Activated CD4-positive, alpha-beta T cell treated with anti-CD3 and anti-CD28 coated beads, Interleukin-2, Interleukin-4, amounts not matched to agents 100 ng/mL and 50 ng/mL, durations not matched to agents 16 hours and 8 hours (primary cell): ENCODE measurements around the gene DMXL1.
A peak's percentile ranks its signal among the peaks of the same experiment; 100 is the strongest.

Source experiments
- DNase-seq: peaks from one replicate; pipeline ENCODE4 v3.0.0-alpha.2; 2020; ENCODE audit warnings: low spot score

Gene DMXL1, protein sequence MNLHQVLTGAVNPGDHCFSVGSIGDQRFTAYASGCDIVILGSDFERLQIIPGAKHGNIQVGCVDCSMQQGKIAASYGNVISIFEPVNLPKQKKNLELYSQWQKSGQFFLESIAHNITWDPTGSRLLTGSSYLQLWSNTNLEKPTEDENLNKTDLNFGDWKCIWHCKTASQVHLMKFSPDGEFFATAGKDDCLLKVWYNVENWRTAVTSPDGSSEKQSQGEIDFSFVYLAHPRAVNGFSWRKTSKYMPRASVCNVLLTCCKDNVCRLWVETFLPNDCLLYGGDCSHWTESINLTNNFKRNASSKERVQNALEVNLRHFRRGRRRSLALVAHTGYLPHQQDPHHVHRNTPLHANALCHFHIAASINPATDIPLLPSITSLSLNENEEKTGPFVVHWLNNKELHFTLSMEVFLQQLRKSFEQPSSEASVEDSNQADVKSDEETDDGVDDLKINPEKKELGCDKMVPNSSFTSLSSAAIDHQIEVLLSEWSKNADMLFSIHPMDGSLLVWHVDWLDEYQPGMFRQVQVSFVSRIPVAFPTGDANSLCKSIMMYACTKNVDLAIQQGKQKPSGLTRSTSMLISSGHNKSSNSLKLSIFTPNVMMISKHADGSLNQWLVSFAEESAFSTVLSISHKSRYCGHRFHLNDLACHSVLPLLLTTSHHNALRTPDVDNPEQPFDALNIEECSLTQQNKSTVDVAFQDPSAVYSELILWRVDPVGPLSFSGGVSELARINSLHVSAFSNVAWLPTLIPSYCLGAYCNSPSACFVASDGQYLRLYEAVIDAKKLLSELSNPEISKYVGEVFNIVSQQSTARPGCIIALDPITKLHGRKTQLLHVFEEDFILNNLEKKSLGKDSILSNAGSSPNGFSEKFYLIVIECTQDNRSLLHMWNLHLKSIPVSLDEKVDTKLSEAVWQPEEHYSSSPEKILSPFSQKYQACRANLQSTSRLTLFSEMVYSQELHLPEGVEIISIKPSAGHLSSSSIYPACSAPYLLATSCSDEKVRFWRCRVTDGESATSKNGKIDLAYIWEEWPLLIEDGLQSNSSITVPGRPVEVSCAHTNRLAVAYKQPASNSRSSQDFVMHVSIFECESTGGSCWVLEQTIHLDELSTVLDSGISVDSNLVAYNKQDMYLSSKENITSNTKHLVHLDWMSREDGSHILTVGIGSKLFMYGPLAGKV (N-terminal part only)

GRCh38 chr5:119070828-119071560 is at the start of gene DMXL1:
DMXL1 (plus strand) TSS chr5:119071087; CDS start chr5:119071570, 483 bp downstream.
- DNase-seq = peak; percentile 99

DNA sequence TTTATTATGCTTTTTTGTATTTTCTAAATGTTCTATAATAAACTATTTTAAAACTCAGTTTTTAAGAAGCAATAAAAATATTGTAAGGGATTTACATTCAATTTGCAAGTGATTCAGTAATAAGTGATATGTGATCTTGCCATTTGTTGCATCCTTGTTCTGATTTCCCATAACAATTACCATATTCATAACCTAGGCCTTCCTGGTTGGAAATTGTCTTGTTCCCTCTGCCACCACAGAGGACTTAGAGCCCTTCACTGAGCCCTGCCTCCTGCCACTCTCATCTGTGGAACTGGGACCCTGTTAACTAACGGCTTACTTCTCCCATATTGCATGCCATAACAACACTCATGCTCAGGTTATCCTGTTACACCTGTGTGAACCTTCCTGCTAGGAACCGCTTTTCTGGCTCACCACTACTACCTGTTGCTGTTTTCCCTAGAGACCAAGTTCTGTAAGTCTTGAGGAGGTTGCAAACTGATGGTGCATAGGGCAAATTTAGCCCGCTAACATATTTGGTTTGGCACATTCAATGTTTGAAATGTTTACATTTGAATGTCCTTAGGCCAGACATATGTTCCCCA is 49.6 kb upstream of the DMXL1 start:
- DNase-seq = no peak

DNA sequence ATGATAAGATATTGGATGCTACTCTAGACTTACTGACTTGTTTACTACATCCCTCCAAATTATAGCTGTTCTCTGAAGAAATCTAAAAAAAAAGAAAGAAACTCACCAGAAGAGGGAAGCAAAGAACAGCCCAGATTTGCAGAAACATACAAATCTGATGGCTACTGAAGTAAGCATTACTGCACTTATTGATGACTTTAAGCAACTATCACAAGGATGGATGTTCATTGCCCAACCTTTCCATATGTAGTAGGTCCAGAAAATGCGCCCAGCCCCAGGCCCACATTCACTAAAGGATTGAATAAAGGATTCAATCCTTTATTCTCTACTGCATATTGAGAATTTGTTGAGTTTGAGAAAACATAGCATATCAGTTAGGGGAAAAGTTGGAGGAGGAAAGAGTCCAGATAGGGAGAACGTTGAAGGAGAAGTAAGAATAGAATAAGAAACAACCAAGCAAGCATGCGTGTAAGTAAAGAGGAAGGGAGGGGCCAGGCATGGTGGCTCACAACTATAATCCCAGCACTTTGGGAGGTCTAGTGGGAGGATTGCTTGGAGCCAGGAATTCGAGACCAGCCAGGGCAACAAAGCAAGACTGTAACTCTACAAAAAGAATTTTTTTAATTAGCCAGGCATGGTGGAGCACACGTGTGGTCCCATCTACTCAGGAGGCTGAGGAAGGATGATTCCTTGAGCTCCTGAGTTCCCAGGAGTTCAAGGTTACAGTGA is 48.7 kb upstream of the DMXL1 start:
- peak; percentile 15 for DNase-seq

GRCh38 chr5:119022773-119023172 is 48.1 kb upstream of the DMXL1 start:
- no peak for DNase-seq

GRCh38 chr5:119028575-119028974 is 42.3 kb upstream of the DMXL1 start:
- DNase-seq = no peak

DNA sequence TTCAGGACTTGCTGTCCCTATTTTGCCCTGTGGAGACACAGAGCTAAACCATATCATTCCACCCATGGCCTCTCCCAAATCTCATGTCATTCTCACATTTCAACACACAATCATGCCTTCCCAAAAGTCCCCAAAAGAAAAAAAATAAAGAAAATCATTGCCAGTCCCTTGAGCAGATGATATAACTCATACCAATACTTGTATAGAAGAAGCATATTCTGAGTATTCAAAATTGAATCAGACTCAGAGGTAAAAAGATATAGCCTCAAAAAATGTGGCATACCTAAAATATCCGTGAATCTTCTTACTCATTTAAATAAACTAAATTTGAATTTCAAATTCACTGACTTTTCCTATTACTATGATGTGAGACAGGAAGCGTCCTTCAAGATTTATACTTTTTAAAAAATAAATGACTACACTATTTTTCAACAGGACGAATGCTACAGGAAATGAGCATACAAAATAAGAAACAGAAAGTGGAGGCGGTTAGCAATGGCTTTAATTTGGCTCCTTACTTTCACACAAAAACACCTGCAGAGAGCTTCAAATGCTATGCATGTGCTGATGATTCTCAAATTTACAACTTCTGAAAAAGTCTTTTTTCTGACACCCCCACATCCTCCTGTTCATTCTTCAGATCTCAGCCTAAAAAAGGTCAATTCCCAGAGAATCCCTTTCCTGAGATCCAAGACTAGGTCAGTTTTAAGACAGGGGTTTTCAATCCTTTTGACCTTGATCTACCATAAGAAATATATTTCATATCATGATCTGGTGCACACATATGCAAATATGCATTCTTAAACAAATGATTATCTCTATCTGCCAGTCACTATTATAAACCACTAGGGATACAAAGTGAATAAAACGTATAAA is 39.6 kb upstream of the DMXL1 start:
- DNase-seq = peak; percentile 63

GRCh38 chr5:119031905-119032304 is 39.0 kb upstream of the DMXL1 start:
- DNase-seq = peak; percentile 49

- DNase-seq = no peak
Measured at GRCh38 chr5:119032656-119033055, 38.2 kb upstream of the DMXL1 start.

DNA sequence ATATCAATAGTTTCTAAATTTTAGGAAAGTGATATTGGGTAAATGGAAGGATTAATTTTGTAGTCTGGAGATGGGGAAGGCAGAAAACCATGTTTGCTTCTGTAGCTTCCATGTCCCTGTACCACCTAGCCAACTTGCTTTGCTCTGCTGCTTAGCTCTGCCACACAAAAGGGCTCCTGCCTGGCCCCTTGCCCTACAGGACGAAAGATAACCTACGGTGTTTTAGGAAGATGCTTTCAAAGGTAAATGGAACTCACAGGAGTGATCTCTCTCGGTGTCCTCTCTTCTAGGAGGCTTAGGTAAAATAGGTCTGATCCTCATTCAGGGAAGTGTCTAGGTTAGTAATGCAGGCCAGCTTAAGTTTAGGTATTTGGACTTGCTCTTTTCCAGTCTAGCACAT is 37.8 kb upstream of the DMXL1 start:
- DNase-seq = no peak

- peak; percentile 58 for DNase-seq
Measured at GRCh38 chr5:119036101-119036762, 34.7 kb upstream of the DMXL1 start.

GRCh38 chr5:119037496-119038215 is 33.2 kb upstream of the DMXL1 start:
- DNase-seq = no peak

DNA sequence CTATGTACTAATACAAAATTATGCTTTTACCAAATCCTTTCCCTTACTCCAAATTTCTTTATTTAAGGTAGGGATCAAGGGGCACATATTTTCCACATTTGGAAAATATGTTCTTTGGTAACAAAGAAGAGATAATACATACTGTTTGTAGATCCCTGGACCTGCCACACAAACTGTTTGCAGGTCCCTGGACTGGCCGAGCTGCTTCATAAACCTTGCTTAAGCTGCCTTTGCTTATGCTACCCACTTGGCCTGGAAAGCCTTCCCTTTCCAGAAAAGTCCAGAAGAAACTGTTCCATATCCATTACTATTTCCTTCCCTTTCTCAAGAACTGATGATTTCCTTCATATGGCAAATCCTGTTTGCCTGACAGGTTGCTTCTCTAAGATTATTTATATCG is 22.6 kb upstream of the DMXL1 start:
- no peak for DNase-seq

DNA sequence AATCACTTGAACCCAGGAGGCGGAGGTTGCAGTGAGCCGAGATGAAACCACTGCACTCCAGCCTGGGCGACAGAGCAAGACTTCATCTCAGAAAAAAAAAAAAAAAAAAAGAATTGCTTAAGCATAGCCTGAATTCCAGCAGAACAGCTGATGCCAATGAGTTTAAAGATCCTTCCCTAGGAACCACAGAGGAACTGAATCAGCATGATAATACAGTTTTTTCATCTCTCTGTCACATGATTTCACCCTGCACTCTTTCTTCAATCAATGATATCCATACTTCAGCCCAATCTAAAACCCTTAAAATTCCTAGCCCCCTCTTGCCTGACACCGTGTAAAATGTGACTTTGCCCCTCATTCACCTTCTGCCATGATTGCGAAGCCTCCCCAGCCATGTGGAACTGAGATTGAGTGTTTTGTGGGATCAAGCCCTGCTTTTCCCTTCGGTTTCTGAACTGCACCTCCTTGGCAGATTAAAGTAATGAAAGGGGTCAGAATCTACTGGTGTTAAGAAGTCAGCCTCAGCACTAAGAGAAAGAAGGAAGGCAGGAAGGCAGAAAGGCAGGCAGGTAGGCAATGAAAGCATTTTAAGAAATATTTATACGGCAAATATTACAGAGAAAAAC is 20.9 kb upstream of the DMXL1 start:
- no peak for DNase-seq

- DNase-seq = no peak
Measured at GRCh38 chr5:119054101-119054500, 16.8 kb upstream of the DMXL1 start.

GRCh38 chr5:119055294-119055693 is 15.6 kb upstream of the DMXL1 start:
- no peak for DNase-seq

- DNase-seq = no peak
Measured at GRCh38 chr5:119058979-119059529, 11.8 kb upstream of the DMXL1 start.

DNA sequence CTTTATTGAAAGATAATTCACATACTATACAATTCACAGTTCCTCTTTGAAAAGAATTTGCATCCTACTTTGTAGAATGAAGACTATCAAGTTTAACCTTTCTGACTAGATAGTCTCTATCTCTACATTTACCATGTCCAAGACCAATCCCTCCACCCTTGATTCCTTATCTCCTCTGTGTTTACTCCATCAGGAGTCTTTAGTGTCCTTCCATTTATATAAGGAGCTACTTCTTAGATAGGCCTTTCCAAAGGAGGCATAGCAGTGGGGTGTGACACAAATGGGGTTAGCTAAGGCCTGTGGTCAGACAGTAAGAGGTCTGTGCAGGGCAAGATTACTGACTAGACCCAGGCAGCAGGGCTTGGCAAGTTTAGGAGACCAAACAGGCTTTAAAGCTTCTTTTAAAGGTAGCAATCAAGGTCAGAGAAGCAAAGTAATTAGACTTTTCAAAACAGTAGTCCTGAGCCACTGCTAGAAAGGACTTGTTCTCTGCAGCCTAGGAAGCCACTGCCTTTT is 11.1 kb upstream of the DMXL1 start:
- DNase-seq = no peak
